HepG2 (cell line): ENCODE results near the gene EIF3L. TPM values are rescaled to one million over a fixed set of nuclear protein-coding genes. Genes with fewer than 3 reads are reported as not detected.

ENCODE experiments used
- BRD4 ChIP-seq: sonication (generic); formaldehyde crosslinking; IDR thresholded peaks from 2 replicates; pipeline ENCODE4 v1.4.0; 2020; ENCODE audit warnings: missing genetic modification reagents
- CREB1 ChIP-seq, 2 experiments: fragments of 450-650 bp in 1 of 2; IDR thresholded peaks; 2 replicates each; pipeline ENCODE4 v1.6.1; 2016 to 2017; ENCODE audit warnings: control low read depth in 1 of 2, mild to moderate bottlenecking in 1 of 2, missing compliant biosample characterization in 1 of 2, missing genetic modification characterization in 1 of 2
- DNMT1 ChIP-seq: sonication (generic); formaldehyde crosslinking; IDR thresholded peaks from 2 replicates; pipeline ENCODE4 v1.5.1; 2020; ENCODE audit warnings: mild to moderate bottlenecking, missing genetic modification reagents
- EEA1 ChIP-seq: sonication (generic); formaldehyde crosslinking; IDR thresholded peaks from 2 replicates; pipeline ENCODE4 v1.5.1; 2020; ENCODE audit warnings: mild to moderate bottlenecking, missing genetic modification reagents, borderline replicate concordance
- HNF1B ChIP-seq: sonication (generic); formaldehyde crosslinking; IDR thresholded peaks from 2 replicates; pipeline ENCODE4 v1.5.1; 2020; ENCODE audit warnings: mild to moderate bottlenecking, moderate library complexity, missing genetic modification reagents
- IRX3 ChIP-seq: sonication (generic); formaldehyde crosslinking; IDR thresholded peaks from 2 replicates; pipeline ENCODE4 v1.8.1; 2023; ENCODE audit warnings: mild to moderate bottlenecking, low read depth, missing genetic modification reagents, borderline replicate concordance
- JUNB ChIP-seq: sonication (generic); formaldehyde crosslinking; IDR thresholded peaks from 2 replicates; pipeline ENCODE4 v1.8.0; 2022; ENCODE audit warnings: missing genetic modification reagents, mild to moderate bottlenecking, borderline replicate concordance
- MBNL3 ChIP-seq: fragments of 250-450 bp; sonication (Bioruptor Pico); conservative IDR thresholded peaks from 2 replicates; pipeline ENCODE4 v1.8.0; 2022; ENCODE audit warnings: mild to moderate bottlenecking, inconsistent platforms
- MIER3 ChIP-seq: IDR thresholded peaks from 2 replicates; pipeline ENCODE4 v1.6.1; 2016; ENCODE audit warnings: missing compliant biosample characterization, borderline replicate concordance
- PATZ1 ChIP-seq: sonication (generic); formaldehyde crosslinking; IDR thresholded peaks from 2 replicates; pipeline ENCODE4 v1.4.0; 2020; ENCODE audit warnings: missing genetic modification reagents
- PLRG1 ChIP-seq: fragments of 450-650 bp; conservative IDR thresholded peaks from 2 replicates; pipeline ENCODE4 v1.6.1; 2016
- SPEN ChIP-seq: sonication (generic); formaldehyde crosslinking; IDR thresholded peaks from 2 replicates; pipeline ENCODE4 v1.5.1; 2020; ENCODE audit warnings: low read depth, mild to moderate bottlenecking, missing genetic modification reagents
- TBX3 ChIP-seq: fragments of 450-650 bp; IDR thresholded peaks from 2 replicates; pipeline ENCODE4 v1.6.1; 2017; ENCODE audit warnings: antibody characterized with exemption, mild to moderate bottlenecking, inconsistent platforms, borderline replicate concordance
- ZNF10 ChIP-seq: sonication (generic); formaldehyde crosslinking; IDR thresholded peaks from 2 replicates; pipeline ENCODE4 v1.4.0; 2020; ENCODE audit warnings: mild to moderate bottlenecking, low read depth, missing genetic modification reagents, borderline replicate concordance
- ZNF296 ChIP-seq: sonication (generic); formaldehyde crosslinking; conservative IDR thresholded peaks from 2 replicates; pipeline ENCODE4 v1.5.0; 2020; ENCODE audit warnings: mild to moderate bottlenecking, missing genetic modification reagents
- ZNF329 ChIP-seq: sonication (generic); formaldehyde crosslinking; IDR thresholded peaks from 2 replicates; pipeline ENCODE4 v1.9.0; 2021; ENCODE audit warnings: low read depth, mild to moderate bottlenecking, missing genetic modification reagents
- ZNF33B ChIP-seq: sonication (generic); formaldehyde crosslinking; IDR thresholded peaks from 2 replicates; pipeline ENCODE4 v1.5.1; 2020; ENCODE audit warnings: mild to moderate bottlenecking, missing genetic modification reagents
- ZNF562 ChIP-seq: sonication (generic); formaldehyde crosslinking; IDR thresholded peaks from 2 replicates; pipeline ENCODE4 v1.8.0; 2022; ENCODE audit warnings: missing genetic modification reagents, borderline replicate concordance
- ZNF672 ChIP-seq: sonication (generic); formaldehyde crosslinking; IDR thresholded peaks from 2 replicates; pipeline ENCODE4 v1.8.1; 2022; ENCODE audit warnings: missing genetic modification reagents
- ZNF788 ChIP-seq: sonication (generic); formaldehyde crosslinking; IDR thresholded peaks from 2 replicates; pipeline ENCODE4 v1.5.0; 2020; ENCODE audit warnings: mild to moderate bottlenecking, missing genetic modification reagents, borderline replicate concordance
- polyA plus RNA-seq, 8 experiments: library from polyadenylated mRNA; depleted of rRNA in 3 of 8; stranded (reverse) in 7 of 8; unstranded in 1 of 8; fragments of >200 nt; fragmentation: Illumina TruSeq in 4 of 8; extraction: Trizol in 4 of 8; gene quantifications; 2 replicates each; pipeline versions ENCODE4 v1.2.1 to v1.2.3, GENCODE V29; 2011 to 2016; ENCODE audit warnings: low read depth in 4 of 8, missing spikeins in 1 of 8, mixed read lengths in 1 of 8; ENCODE audit not compliant: insufficient read depth in 1 of 8
- total RNA-seq, 5 experiments: library from RNA; depleted of rRNA; stranded (reverse); fragments of >200 nt; fragmentation: Illumina TruSeq; extraction: Trizol; gene quantifications; 2 replicates each; pipeline ENCODE4 v1.2.3, GENCODE V29; 2016; ENCODE audit warnings: low read depth in 1 of 5
- TF ChIP-seq, protein P1 (sequence below): sonication (generic); formaldehyde crosslinking; IDR thresholded peaks from 2 replicates; pipeline ENCODE4 v1.8.1; 2023; ENCODE audit warnings: mild to moderate bottlenecking, moderate library complexity, missing genetic modification reagents
- TF ChIP-seq, protein P2 (sequence below): sonication (generic); formaldehyde crosslinking; IDR thresholded peaks from 2 replicates; pipeline ENCODE4 v1.5.1; 2020; ENCODE audit warnings: missing genetic modification reagents, mild to moderate bottlenecking, borderline replicate concordance

The EIF3L gene
- total and polyA plus RNA-seq, 2 of the 13 experiments (the other 11 are each of a cell fraction or from before 2014, with no cell fraction given) = 514 to 793 TPM

- TF ChIP-seq, protein P1, sequence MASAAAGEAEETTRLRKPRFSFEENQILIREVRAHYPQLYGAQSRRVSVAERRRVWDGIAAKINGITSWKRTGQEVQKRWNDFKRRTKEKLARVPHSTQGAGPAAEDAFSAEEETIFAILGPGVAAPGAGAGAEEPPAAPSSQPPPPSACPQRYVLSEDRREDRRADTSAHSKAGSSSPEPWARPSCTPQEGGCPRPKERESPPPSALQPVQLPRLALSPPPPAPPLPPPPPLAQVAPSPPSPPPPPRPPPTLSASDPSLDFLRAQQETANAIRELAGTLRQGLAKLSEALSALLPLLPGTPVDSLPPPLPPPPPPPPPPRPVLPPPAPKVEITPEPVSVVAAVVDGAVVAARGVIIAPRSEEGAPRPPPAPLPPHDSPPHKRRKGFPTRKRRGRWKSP (CRISPR knock-in tag) = peak; percentile 82
- TF ChIP-seq MBNL3 (CRISPR knock-in tag) (no peak), EEA1 (CRISPR knock-in tag) (0 out of 2 replicates have a peak, but pooled peaks have one; percentile 62), HNF1B (CRISPR knock-in tag) (peak; percentile 25; the same call in 1 of the 2 replicates), BRD4 (CRISPR knock-in tag) (0 out of 2 replicates have a peak, but pooled peaks have one; percentile 47), ZNF296 (CRISPR knock-in tag) (no peak), ZNF562 (CRISPR knock-in tag) (no peak), CREB1 (IDR thresholded peaks at IDR 0.05) (peak; percentile 68), CREB1 (CRISPR knock-in tag; IDR thresholded peaks at IDR 0.05) (peak; percentile 56; the same call in 1 of the 2 replicates), TBX3 (no peak), ZNF788 (CRISPR knock-in tag) (peak; percentile 77; the same call in 1 of the 2 replicates), ZNF10 (no peak), SPEN (peak; percentile 82; the same call in 1 of the 2 replicates), ZNF672 (CRISPR knock-in tag) (no peak), DNMT1 (CRISPR knock-in tag) (peak; percentile 47; the same call in 1 of the 2 replicates), PLRG1 (no peak), ZNF329 (CRISPR knock-in tag) (peak; percentile 17; the same call in 1 of the 2 replicates), JUNB (no peak), MIER3 (no peak), IRX3 (CRISPR knock-in tag) (no peak), PATZ1 (CRISPR knock-in tag) (peak; percentile 76), ZNF33B (CRISPR knock-in tag) (no peak)
- TF ChIP-seq, protein P2, sequence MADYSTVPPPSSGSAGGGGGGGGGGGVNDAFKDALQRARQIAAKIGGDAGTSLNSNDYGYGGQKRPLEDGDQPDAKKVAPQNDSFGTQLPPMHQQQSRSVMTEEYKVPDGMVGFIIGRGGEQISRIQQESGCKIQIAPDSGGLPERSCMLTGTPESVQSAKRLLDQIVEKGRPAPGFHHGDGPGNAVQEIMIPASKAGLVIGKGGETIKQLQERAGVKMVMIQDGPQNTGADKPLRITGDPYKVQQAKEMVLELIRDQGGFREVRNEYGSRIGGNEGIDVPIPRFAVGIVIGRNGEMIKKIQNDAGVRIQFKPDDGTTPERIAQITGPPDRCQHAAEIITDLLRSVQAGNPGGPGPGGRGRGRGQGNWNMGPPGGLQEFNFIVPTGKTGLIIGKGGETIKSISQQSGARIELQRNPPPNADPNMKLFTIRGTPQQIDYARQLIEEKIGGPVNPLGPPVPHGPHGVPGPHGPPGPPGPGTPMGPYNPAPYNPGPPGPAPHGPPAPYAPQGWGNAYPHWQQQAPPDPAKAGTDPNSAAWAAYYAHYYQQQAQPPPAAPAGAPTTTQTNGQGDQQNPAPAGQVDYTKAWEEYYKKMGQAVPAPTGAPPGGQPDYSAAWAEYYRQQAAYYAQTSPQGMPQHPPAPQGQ (CRISPR knock-in tag) = no peak
These were observed 41.6 kb upstream of the EIF3L start, which contains the start of gene GCAT (continued) for GRCh38 chr22:37807410-37808293.
